ENCODE results near the gene C1orf159. TPM values are rescaled to one million over a fixed set of nuclear protein-coding genes. Genes with fewer than 3 reads are reported as not detected.

The C1orf159 gene
- total RNA-seq, 6 experiments from 2014 or later = 4.0 to 7.7 (median 6.4) TPM

DNA sequence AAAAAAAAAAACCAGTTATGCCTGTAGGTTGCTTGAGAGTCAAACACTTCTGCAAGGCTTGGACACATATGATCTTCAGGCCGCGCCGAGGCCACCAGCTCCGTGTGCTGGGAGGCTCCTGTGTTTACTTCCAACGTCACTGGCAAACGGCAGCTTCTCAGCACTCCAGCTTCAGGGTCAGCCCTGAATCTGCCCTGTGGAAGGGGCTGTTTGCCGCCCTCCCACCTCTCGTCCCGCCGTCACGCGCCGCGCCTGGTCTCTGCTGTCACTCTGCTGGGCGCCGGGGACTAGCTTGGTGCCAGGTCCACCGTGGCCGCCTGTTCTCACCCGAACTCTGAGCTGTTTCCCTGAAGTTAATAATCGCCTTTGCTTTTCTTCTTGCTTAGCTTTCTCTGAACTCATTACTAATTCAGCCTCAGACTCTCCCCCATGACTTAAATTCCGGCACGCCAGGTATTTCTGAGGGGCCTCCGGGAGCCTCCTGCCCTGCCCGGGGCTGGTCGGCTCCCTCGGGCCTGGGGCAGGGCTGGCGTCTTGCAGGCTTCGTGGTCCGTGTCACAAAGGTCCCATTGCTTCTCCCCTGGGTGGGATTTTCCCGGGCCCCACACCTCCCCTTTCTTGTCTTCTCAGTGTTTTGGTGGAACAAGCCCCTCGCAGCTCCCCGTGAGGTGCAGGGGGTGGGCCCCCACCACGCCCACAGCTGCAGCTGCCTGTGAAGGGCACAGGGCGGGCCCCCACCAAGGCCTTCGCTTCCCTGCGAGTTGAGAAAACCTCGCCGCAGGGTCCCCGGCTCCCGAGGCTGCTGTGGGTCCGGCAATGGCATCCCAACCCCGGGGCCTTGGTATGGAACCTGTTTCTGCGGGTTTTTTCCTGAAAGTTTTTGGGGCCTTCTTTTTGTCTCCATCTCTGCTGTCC lies 14.6 kb upstream of the C1orf159 start:
- intact Hi-C loops (cut with DNase I) = no loop called here
- H3K9me3 ChIP-seq = no peaks in the 10 kb centered on the region
- no peak for TF ChIP-seq CTCF (IDR thresholded peaks at IDR 0.05)
- no peak for TF ChIP-seq POLR2A (IDR thresholded peaks at IDR 0.05)
- no peak for DNase-seq
- H3K36me3 ChIP-seq = no peaks in the 10 kb centered on the region
- no peaks in the 10 kb centered on the region for H3K27me3 ChIP-seq
- WGBS (ENCODE audit: insufficient coverage, low coverage, low lambda C conversion rate, missing lambda C conversion rate) = 79% methylated on average over 33 of the region's 43 CpGs
- H3K4me1 ChIP-seq = peaks cover 0 to 16% (median 8%) of the 10 kb centered on the region in 4 donors
- H3K4me3 ChIP-seq = no peak overlapping the region
- no peak for ATAC-seq
- no peak overlapping the region for H3K27ac ChIP-seq

DNA sequence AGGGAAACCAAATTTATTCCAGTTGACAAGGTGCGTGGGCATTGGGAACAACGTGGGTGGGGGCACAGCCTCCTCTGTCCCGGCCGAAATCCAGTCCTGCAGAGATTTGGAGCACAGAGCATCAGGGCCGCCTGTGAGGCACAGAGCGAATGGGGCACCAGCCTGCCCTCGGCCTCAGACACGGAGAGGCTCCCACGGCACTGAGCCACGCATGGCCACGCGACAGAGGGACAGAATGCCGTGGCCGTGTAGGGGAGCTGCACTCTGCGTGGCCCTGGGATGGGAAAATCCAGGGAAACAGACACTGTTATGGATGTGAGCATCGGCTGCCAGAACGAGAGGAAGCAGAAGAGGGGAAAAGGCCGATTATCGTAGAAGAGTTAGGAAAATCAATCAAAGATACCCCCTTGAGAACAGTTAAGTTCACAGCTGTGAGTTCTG lies 13.5 kb upstream of the C1orf159 start:
- intact Hi-C loops (cut with DNase I) = loop anchor here in 1 of 2 donors (5.0 to 10.0 kb wide), 2 partner anchors 98 to 135 kb away; no protein-coding TSS in a partner anchor
- Histone ChIP-seq H3K9me3 (no peaks in the 10 kb centered on the region), H3K4me1 (peaks cover 0 to 27% (median 13%) of the 10 kb centered on the region in 4 donors), H3K27me3 (no peaks in the 10 kb centered on the region), H3K27ac (no peak overlapping the region), H3K4me3 (no peak overlapping the region), H3K36me3 (no peaks in the 10 kb centered on the region)
- DNase-seq (no peak), ATAC-seq (no peak)
- TF ChIP-seq CTCF (IDR thresholded peaks at IDR 0.05) (no peak), POLR2A (IDR thresholded peaks at IDR 0.05) (no peak)
- WGBS (ENCODE audit: insufficient coverage, low coverage, low lambda C conversion rate, missing lambda C conversion rate) = 72% methylated on average over 8 of the region's 19 CpGs

GRCh38 chr1:1128454-1129139 lies 12.7 kb upstream of the C1orf159 start:
- Histone ChIP-seq H3K4me1 (peaks cover 0 to 31% (median 14%) of the 10 kb centered on the region in 4 donors), H3K36me3 (no peaks in the 10 kb centered on the region), H3K4me3 (peak overlapping the region; percentile 17 to 52 (median 45)), H3K27me3 (no peaks in the 10 kb centered on the region), H3K9me3 (no peaks in the 10 kb centered on the region), H3K27ac (peak overlapping the region in 2 of 3 donors; percentile 24 to 43)
- 32% methylated on average over 7 of the region's 32 CpGs for WGBS (ENCODE audit: insufficient coverage, low coverage, low lambda C conversion rate, missing lambda C conversion rate)
- TF ChIP-seq POLR2A (IDR thresholded peaks at IDR 0.05) = peak; percentile 20
- no peak for TF ChIP-seq CTCF (IDR thresholded peaks at IDR 0.05)
- DNase-seq = no peak
- intact Hi-C loops (cut with DNase I) = loop anchor here in 1 of 2 donors (5.0 to 10.0 kb wide), 2 partner anchors 99 to 136 kb away; no protein-coding TSS in a partner anchor
- peak; percentile 51 to 70 (median 62) for ATAC-seq

DNA sequence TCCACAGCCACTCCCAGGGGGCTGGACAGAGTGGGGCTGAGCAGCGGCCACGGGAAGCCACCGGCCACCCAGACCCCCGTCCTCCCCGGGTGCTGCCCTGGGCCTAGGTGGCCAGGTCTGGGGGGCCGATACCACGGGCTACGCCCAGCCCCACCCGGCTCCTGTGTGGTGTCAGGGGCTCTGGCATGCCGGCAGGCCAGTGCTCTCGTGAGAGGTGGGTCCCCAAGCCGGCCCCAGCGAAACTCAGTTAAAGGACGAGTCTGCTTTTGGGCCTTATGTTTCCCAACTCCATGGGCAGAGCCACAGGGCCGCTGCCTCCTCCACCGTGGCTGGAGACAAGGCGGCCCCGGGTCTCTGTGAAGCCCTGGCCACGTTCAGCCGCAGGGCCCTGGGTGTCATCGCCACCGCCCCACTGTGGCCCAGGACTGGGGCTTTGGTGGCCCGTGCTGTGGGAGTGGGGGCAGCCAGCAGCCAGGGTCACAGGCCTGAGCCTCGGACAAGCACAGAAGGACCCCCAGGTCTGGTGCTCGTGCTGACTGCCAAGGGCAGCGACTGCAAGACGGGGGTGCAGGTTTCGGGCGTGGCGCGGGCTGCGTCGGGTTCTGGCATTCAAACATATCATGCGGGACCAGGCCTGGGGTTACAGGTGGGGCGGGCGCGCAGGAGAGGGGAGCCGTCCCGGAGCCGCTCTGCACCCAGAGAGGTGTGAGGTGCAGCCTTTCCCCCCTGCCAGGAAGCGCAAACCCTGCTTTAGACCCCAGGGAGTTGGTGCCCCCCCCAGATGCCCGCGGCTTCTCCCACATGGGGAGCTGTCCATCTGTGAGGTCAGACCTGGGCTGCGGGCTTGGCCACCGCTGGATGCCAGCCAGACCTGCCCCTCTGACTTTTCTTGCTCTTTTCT lies 11.9 kb upstream of the C1orf159 start:
- TF ChIP-seq CTCF (IDR thresholded peaks at IDR 0.05) (no peak), POLR2A (IDR thresholded peaks at IDR 0.05) (no peak)
- peak overlapping the region in 1 of 3 donors; percentile 52 for H3K4me3 ChIP-seq
- no peak overlapping the region for H3K27ac ChIP-seq
- H3K36me3 ChIP-seq = no peaks in the 10 kb centered on the region
- no peaks in the 10 kb centered on the region for H3K27me3 ChIP-seq
- 90% methylated on average over 4 of the region's 45 CpGs for WGBS (ENCODE audit: insufficient coverage, low coverage, low lambda C conversion rate, missing lambda C conversion rate)
- ATAC-seq (no peak), DNase-seq (no peak)
- peaks cover 0 to 31% (median 14%) of the 10 kb centered on the region in 4 donors for H3K4me1 ChIP-seq
- intact Hi-C loops (cut with DNase I) = loop anchor here in 1 of 2 donors (5.0 to 10.0 kb wide), 2 partner anchors 100 to 137 kb away; no protein-coding TSS in a partner anchor
- H3K9me3 ChIP-seq = no peaks in the 10 kb centered on the region

Measured in right lobe of liver (tissue), 6 donors.